Coronary artery (tissue), 2 donors: ENCODE results near the gene HECTD4.
"Not testable (repeated sequence)": the region's sequence is repeated elsewhere in the genome, so short reads cannot be mapped to it uniquely, and the experiment has no call there.

Experiments used
- DNase-seq: peaks from one replicate; pipeline ENCODE4 v3.0.0-alpha.2; 2017; ENCODE audit warnings: low spot score
- H3K27ac ChIP-seq, 2 donors: fragments of 200-600 bp; sonication (generic); one replicate each; pipeline ENCODE4 v1.5.1; 2016 to 2019
- H3K4me3 ChIP-seq: fragments of 200-600 bp; sonication (generic); 2 replicates; pipeline ENCODE4 v1.5.1; 2016; ENCODE audit warnings: mild to moderate bottlenecking, moderate library complexity
- CTCF ChIP-seq: fragments of 200-600 bp; sonication (generic); IDR thresholded peaks from one replicate; pipeline ENCODE4 v1.5.1; 2019; ENCODE audit warnings: antibody characterized with exemption

Gene HECTD4

DNA sequence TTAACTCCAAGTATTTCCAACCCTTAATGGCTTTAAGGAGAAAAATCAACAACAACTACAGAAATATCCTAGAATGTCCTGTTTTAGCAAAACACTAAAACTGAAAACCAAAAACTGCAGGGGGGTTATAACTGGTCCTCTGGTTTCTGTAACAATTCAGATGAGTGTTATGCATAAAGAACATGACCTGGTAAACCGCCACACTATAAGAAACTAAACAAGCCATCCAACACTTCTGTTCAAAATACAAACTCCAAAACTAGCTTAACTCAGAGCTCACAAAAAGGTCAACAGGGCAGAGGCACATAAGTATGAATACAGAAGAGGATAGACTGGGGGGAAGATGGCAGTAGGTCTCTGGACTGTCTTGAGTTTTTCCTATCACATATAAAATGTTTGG is 38.0 kb downstream of the HECTD4 start:
- no peak for DNase-seq
- H3K4me3 ChIP-seq = no peak overlapping the region
- no peak overlapping the region for H3K27ac ChIP-seq
- no peak for TF ChIP-seq CTCF

- no peak for TF ChIP-seq CTCF
- Histone ChIP-seq H3K27ac (no peak overlapping the region), H3K4me3 (no peak overlapping the region)
- no peak for DNase-seq
Measured at GRCh38 chr12:112342587-112342986, 39.6 kb downstream of the HECTD4 start.

- Histone ChIP-seq H3K4me3 (no peak overlapping the region), H3K27ac (no peak overlapping the region)
- TF ChIP-seq CTCF = no peak
Measured at GRCh38 chr12:112341046-112341825, 41.0 kb downstream of the HECTD4 start.

DNA sequence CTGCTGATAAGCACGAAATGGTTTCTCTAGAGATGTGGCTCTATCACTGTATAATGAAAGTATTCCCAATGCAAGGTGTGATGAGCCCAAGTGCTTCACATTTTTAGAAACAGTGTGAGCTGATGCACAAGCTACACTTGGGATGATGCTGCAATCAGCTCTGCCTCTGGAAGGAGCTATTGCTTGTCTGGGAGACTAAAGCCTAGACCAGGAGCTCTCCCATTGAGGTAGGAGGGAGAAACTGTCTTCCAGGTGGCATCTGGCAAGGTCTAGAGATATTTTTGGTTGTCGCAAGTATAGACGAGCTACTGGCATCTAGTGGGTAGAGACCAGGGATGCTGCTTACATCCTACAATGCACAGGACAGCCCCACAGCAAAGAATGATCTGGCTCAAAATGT is 42.0 kb downstream of the HECTD4 start:
- no peak for DNase-seq
- Histone ChIP-seq H3K4me3 (no peak overlapping the region), H3K27ac (no peak overlapping the region)
- TF ChIP-seq CTCF = no peak

More at GRCh38 chr12:112341046-112341825, 41.0 kb downstream of the HECTD4 start:
- no peak for DNase-seq

GRCh38 chr12:112334999-112335398 is 47.2 kb downstream of the HECTD4 start:
- not testable (repeated sequence) for H3K27ac ChIP-seq, DNase-seq, H3K4me3 ChIP-seq

DNA sequence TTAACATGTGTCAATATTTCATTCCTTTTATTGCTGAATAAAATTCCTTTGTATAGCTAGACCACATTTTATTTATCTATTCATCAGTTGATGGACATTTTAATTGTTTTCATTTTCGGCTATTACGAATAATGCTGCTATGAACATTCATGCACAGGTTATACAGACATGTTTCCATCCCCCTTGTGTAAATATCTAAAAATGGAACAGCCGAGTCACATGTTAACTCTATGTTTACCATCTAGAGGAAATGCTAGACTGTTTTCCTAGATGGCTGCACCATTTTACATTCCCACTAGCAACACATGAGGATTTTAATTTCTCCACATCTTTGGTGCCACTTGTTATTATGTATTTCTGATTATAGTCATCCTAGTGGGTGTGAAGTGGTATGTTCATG is 49.2 kb downstream of the HECTD4 start:
- no peak for DNase-seq
- Histone ChIP-seq H3K27ac (no peak overlapping the region), H3K4me3 (no peak overlapping the region)
- no peak for TF ChIP-seq CTCF

- H3K27ac ChIP-seq = no peak overlapping the region
- DNase-seq = no peak
- TF ChIP-seq CTCF = no peak
- no peak overlapping the region for H3K4me3 ChIP-seq
Measured at GRCh38 chr12:112331886-112332285, 50.3 kb downstream of the HECTD4 start.
